OCI-M2 (cell line): ENCODE results near the gene OTOG.
A peak's percentile ranks its signal among the peaks of the same experiment; 100 is the strongest.

Source experiments
- DNase-seq: peaks from one replicate; lab custom pipeline; 2025; ENCODE audit not compliant: unreplicated experiment; lab: John Stamatoyannopoulos, UW

The OTOG gene

GRCh38 chr11:17581036-17581731, 34.1 kb downstream of the OTOG start:
- DNase-seq, result no peak

DNA sequence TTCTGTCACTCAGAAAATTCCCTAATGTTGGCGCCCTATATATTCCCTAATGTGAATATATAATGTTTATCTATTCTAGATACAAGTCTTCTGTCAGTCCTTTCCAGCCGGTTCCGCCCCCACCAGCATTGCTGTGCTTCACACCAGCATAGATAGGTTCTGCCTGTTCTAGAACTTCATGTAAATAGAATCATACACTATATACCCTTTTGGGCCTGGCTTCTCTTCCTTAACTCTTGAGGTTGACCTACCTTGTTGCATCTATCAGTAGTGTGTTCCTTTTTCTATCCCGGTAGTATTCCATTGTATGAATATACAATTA, 34.6 kb downstream of the OTOG start:
- DNase-seq, result no peak

DNA sequence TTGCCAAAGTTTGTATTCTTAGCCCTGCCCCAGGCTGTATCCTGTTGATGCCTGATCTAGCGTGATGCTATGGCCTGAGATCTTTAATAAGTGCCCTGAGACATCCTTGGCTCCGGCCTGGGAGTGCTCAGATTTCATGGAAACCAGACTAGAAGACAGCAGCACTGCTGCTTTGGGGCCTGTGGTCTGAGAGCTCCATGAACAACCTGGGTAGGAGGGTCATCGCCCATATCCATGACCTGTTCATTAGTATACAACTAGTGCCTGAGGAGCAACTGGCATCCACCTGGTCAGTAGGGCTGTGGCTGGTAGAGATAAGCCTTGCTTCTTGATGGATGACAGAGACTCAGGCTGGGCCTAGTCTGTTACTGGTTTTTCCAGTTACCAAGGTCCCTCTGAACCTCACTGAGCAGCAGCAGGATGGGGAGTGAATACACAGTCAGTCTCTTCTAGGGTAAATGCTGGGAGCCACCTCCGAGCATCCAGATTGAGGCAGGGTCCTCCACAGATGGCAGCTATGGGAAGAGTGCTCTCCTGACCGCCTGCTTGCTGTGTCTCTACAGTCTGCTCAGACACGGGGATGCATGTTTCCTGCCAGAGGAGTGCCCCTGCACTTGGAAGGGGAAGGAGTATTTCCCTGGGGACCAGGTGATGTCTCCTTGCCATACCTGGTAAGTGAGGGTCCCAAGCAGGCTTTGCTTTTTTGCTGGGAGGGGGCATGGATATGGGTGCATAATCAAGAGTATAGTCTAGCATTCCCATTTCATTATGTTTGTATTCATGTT, 39.0 kb downstream of the OTOG start:
- DNase-seq, result no peak

- no peak for DNase-seq
These were observed 41.1 kb downstream of the OTOG start for GRCh38 chr11:17588166-17588565.

- DNase-seq, result no peak
These were observed 41.7 kb downstream of the OTOG start for GRCh38 chr11:17588721-17589120.

DNA sequence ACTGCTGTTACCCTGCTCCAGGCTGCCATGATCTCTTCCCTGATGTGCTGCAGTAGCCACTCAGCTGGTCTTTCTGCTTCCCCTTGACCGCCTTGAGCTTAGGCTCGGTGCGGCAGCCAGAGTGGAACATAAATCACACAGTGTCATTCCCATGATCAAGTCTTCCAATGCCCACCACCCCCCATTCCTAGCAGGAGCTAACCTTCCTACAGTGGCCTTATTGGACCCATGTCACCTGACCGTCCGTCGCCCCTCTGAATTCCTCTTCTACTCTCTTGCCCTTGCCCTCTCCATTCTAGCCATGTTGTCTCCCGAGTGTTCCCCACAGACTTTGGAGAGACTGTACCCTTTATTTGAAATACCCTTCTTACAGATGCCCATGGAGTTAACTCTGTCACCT, 43.4 kb downstream of the OTOG start:
- DNase-seq, result no peak

DNA sequence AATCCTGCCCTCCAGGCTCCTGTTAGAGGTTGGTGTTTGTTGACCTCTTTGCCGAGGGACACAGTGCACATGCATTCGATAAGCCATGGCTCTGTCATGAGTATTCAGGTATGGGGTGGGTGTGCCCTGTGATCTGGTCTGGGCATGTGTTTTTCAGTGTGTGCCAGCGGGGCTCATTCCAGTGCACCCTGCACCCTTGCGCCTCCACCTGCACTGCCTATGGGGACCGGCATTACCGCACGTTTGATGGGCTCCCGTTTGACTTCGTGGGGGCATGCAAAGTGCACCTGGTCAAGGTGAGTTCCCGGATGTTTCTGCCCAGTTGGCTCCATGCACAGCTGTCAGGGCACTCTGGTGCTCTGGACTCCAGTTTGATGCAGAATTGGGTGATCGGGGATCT, 44.2 kb downstream of the OTOG start:
- no peak for DNase-seq

GRCh38 chr11:17593466-17594245, 46.6 kb downstream of the OTOG start:
- no peak for DNase-seq

DNA sequence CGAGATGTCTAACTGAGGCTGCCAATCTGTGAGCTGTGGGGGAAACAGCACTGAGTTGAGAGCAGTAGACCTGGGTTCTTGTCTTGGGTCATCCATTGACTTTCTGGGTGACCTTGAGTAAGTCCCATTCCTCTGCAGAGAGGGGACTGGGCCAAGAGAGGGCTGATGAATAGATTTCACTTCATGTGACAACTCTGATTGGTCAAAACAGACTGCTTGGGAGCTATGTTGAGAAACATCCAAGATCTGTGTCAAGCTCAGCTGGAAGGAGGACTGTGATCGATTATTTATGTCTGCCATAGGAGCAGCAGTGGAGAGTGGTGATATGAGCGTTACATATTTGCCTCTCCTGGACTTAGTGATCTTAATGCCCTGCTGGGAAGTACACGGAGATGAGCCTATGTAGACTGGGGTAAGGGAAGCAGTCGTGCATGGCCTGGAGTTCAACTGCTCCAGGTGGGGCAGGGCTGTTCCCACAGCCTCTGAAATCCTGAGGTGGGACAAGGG, 47.7 kb downstream of the OTOG start:
- no peak for DNase-seq

GRCh38 chr11:17595526-17596309, 48.7 kb downstream of the OTOG start:
- DNase-seq, result no peak

- DNase-seq, result no peak
These were observed 49.2 kb downstream of the OTOG start for GRCh38 chr11:17596310-17596669.

DNA sequence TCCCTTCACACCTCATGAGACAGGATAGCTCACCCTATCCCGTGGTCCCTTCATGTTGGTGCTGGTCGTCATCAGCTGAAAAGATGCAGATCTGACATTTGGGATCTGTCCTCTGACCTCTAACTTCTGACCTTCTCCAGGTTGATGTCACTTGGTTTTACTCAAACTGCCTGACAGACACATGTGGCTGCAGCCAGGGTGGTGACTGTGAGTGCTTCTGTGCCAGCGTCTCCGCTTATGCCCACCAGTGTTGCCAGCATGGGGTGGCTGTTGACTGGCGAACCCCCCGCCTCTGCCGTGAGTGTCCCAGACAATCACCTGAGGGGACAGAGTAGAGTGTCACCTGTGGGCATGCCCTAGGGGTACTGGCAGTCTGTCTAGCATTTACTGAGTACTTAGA, 49.7 kb downstream of the OTOG start:
- DNase-seq, result no peak

GRCh38 chr11:17597770-17598169, 50.7 kb downstream of the OTOG start:
- DNase-seq, result no peak

DNA sequence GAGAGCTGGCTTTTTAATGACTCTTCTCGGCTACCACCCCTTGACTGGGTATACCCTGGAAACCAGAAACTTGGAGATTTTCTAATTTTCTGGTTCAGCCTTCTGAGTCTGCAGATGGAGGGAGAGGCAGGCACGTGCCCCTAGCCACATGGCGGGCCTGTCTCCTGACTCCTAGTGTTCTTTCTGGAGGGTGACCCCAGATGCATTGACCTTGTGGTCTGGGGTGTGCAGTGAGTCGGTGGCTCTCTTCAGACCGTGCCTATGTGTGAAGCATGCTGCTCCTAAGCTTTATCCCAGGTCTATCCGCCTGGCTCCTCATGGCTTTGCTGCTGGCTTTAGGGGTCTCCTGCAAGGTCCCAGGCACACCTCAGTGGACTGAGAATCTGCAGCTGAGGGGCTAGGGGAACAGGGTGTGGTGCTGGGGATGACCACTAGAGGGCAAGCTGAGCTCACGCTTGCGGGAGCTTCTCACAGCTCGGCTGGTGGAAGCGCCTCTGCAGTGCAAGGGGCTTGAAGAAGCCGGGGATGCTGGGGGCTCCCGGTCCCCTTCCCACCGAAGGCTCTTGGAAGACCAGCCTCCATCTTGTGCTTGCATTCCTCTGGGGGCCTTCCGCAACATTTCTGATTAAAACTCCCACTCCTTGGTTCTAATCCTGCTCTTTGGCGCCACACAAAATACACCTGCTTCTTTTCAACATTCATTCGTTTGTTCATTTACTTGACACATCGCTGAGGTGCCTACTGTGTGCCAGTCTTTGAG, 51.8 kb downstream of the OTOG start:
- DNase-seq, result peak; percentile 50

DNA sequence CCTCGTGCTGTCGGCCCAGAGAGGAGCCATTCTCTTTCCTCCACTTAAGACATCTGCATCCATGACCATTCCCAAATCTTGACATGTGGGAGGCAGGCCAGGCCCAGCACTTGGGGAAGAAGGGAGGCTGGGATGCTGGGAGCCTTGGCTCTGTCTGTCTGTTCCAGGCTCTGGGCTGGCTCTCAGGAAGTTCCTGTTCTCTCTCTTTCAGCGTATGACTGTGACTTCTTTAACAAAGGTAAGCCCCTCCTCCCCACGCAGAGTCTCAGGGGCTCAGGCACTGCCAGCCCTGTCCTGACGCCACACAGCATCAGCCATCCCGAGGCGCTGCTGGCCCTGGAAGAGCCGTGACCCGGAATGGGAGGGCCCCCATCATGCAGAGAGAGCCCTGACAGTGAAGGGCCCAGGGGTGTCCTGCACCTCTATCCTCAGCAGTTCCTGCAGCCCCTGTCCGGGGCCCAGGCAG, 52.4 kb downstream of the OTOG start:
- no peak for DNase-seq

DNA sequence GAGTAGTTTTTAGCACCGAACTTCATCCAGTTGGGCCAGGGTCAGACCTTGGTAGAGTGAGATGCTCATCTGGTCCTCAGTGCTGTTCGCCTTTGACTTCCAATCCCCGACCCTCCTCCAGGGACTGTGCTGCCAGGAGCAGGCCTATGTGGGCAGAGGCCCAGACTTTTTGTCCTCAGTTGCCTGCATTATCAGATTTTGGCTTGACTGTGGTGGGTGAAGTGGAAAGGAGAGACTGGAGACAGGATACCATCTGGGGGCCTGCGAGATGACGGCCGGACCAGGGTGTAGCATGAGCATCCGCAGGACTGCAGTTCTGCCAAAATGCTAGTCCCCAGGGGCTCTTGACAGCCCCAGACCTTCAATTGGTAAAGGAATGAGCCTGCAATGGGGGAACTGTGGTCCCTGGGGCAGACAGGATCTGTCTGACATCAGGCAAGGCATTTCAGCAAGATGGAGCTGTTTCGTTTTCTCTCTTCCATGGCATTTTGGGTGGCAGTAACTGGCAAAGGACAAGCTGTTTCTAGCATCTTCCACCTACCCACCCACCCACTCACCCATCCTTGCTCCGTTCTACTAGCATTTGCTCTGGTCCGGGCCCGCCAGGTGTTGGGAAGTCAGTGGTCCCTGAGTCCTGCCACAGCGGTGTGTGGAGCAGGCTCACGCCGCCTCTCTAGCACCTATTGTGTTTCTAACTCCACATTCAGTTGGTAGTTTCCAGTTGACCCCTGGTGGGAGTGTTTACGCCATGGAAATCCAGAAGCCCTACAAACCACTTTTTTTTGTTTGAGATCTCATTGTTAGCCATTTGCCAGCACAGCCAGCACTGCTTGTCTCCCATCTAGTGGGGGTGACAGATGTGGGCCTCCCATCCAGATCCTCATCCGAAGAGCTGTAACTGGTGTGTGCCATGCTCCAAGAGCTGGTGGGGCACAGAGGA, 53.5 kb downstream of the OTOG start:
- DNase-seq, result no peak

GRCh38 chr11:17601256-17601671, 54.2 kb downstream of the OTOG start:
- no peak for DNase-seq

- DNase-seq, result no peak
These were observed 54.6 kb downstream of the OTOG start for GRCh38 chr11:17601676-17602075.
